WI38 (cell line): ENCODE results near the gene MAP3K10.

Source experiments
- H3K4me3 ChIP-seq: 2 replicates; pipeline ENCODE4 v1.5.1; 2011; ENCODE audit warnings: low read depth, mild to moderate bottlenecking, control low read depth, low read length
- CTCF ChIP-seq: IDR thresholded peaks from 2 replicates; pipeline ENCODE4 v1.5.1; 2012; ENCODE audit warnings: low read depth, mild to moderate bottlenecking, control low read depth, low read length

The MAP3K10 gene

GRCh38 chr19:40243181-40243580 lies 52.0 kb downstream of the MAP3K10 start:
- TF ChIP-seq CTCF: no peak
- no peak overlapping the region for H3K4me3 ChIP-seq

GRCh38 chr19:40244579-40245317 lies 53.5 kb downstream of the MAP3K10 start:
- TF ChIP-seq CTCF: no peak
- no peak overlapping the region for H3K4me3 ChIP-seq

GRCh38 chr19:40245506-40246128 lies 54.4 kb downstream of the MAP3K10 start:
- H3K4me3 ChIP-seq: no peak overlapping the region
- TF ChIP-seq CTCF: no peak

GRCh38 chr19:40246292-40247073 lies 55.3 kb downstream of the MAP3K10 start:
- no peak overlapping the region for H3K4me3 ChIP-seq
- no peak for TF ChIP-seq CTCF

- TF ChIP-seq CTCF: no peak
Observed at GRCh38 chr19:40247178-40247577, 56.0 kb downstream of the MAP3K10 start.

GRCh38 chr19:40247735-40248262 lies 56.6 kb downstream of the MAP3K10 start:
- H3K4me3 ChIP-seq: no peak overlapping the region
- no peak for TF ChIP-seq CTCF

More at GRCh38 chr19:40247178-40247577, 56.0 kb downstream of the MAP3K10 start:
- H3K4me3 ChIP-seq: no peak overlapping the region
